Tibial nerve (tissue), 4 donors: ENCODE measurements around the gene MRPL52. TPM values are rescaled to one million over a fixed set of nuclear protein-coding genes. Genes with fewer than 3 reads are reported as not detected.

Experiments
- DNase-seq, 2 donors: peaks; one replicate each; pipeline ENCODE4 v3.0.0-alpha.2; 2019; ENCODE audit warnings: low spot score in 2 of 2
- H3K27ac ChIP-seq, 4 donors: fragments of 200-600 bp; sonication (generic) in 3 of 4; one replicate each; pipeline ENCODE4 v1.5.1; 2017 to 2019; ENCODE audit warnings: mild to moderate bottlenecking in 1 of 4
- H3K27me3 ChIP-seq, 2 donors: fragments of 200-600 bp; sonication (generic) in 1 of 2; one replicate each; pipeline versions ENCODE4 v1.5.1 to v1.6.0; 2017 to 2019
- H3K36me3 ChIP-seq, 3 donors: fragments of 200-600 bp; sonication (generic); one replicate each; pipeline ENCODE4 v1.5.1; 2018 to 2019
- H3K4me1 ChIP-seq, 4 donors: fragments of 200-600 bp; sonication (generic) in 3 of 4; one replicate each; pipeline ENCODE4 v1.5.1; 2017 to 2019
- H3K4me3 ChIP-seq, 4 donors: fragments of 200-600 bp; sonication (generic) in 3 of 4; one replicate each; pipeline ENCODE4 v1.5.1; 2017 to 2019; ENCODE audit warnings: mild to moderate bottlenecking in 1 of 4, moderate library complexity in 1 of 4
- H3K9me3 ChIP-seq, 4 donors: fragments of 200-600 bp; sonication (generic) in 3 of 4; one replicate each; pipeline ENCODE4 v1.5.1; 2017 to 2019
- EP300 ChIP-seq, 2 donors: sonication (generic); formaldehyde crosslinking; IDR thresholded peaks; one replicate each; pipeline ENCODE4 v1.6.1; 2017; ENCODE audit warnings: antibody characterized with exemption in 2 of 2, mild to moderate bottlenecking in 1 of 2
- POLR2A ChIP-seq, 2 donors: fragments of 450-650 bp; IDR thresholded peaks; one replicate each; pipeline ENCODE4 v1.6.1; 2017; ENCODE audit warnings: antibody characterized with exemption in 2 of 2, mild to moderate bottlenecking in 2 of 2, moderate library complexity in 2 of 2
- WGBS, 2 donors: methylation state at CpG; one replicate each; pipeline ENCODE4 v1.1.5; 2018; 5-methylcytosine and 5-hydroxymethylcytosine counted together
- total RNA-seq, 4 donors: library from RNA; depleted of rRNA; stranded (reverse); fragments of >200 nt; gene quantifications; one replicate each; pipeline ENCODE4 v1.1.0, GENCODE V29; 2016
- TF ChIP-seq, protein P1 (sequence below), 5 experiments: fragments of 200-600 bp in 3 of 5; fragments of 450-650 bp in 2 of 5; sonication (generic) in 3 of 5; IDR thresholded peaks; one replicate each; pipeline ENCODE4 v1.5.1; 2016 to 2019; ENCODE audit warnings: antibody characterized with exemption in 5 of 5, mild to moderate bottlenecking in 3 of 5, moderate library complexity in 2 of 5

The MRPL52 gene
- total RNA-seq, 4 donors from 2014 or later, result 26.7 to 44.0 (median 30.2) TPM

DNA sequence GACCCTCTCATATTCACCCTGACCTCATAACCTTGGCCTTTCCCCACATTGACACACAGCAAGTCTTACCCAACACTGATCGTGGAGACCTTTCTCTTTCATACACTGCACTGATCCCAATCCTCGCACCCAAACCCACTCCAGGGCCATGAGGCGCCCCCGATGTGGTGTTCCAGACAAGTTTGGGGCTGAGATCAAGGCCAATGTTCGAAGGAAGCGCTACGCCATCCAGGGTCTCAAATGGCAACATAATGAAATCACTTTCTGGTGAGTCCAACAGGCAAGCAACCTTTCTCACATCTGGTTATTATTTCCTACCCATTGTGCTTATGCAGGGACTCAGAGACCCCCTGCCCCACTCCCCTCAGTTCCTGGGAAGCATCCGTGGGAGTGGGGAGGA lies 12.1 kb downstream of the MRPL52 start:
- 87 to 90% methylated on average over 8 of the region's 8 CpGs for WGBS, 2 donors
- Histone ChIP-seq H3K9me3 (no peaks in the 10 kb centered on the region), H3K4me3 (no peak overlapping the region), H3K36me3 (peaks cover 4 to 58% (median 18%) of the 10 kb centered on the region in 3 donors), H3K27ac (peak overlapping the region in 2 of 4 donors; percentile 26 to 57), H3K4me1 (peaks cover under 1 to 77% (median 25%) of the 10 kb centered on the region in 4 donors), H3K27me3 (no peaks in the 10 kb centered on the region)
- no peak for TF ChIP-seq EP300 (IDR thresholded peaks at IDR 0.05)
- TF ChIP-seq, protein P1, sequence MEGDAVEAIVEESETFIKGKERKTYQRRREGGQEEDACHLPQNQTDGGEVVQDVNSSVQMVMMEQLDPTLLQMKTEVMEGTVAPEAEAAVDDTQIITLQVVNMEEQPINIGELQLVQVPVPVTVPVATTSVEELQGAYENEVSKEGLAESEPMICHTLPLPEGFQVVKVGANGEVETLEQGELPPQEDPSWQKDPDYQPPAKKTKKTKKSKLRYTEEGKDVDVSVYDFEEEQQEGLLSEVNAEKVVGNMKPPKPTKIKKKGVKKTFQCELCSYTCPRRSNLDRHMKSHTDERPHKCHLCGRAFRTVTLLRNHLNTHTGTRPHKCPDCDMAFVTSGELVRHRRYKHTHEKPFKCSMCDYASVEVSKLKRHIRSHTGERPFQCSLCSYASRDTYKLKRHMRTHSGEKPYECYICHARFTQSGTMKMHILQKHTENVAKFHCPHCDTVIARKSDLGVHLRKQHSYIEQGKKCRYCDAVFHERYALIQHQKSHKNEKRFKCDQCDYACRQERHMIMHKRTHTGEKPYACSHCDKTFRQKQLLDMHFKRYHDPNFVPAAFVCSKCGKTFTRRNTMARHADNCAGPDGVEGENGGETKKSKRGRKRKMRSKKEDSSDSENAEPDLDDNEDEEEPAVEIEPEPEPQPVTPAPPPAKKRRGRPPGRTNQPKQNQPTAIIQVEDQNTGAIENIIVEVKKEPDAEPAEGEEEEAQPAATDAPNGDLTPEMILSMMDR (IDR thresholded peaks at IDR 0.05), result no peak
- TF ChIP-seq POLR2A (IDR thresholded peaks at IDR 0.05), result no peak
- no peak for DNase-seq

DNA sequence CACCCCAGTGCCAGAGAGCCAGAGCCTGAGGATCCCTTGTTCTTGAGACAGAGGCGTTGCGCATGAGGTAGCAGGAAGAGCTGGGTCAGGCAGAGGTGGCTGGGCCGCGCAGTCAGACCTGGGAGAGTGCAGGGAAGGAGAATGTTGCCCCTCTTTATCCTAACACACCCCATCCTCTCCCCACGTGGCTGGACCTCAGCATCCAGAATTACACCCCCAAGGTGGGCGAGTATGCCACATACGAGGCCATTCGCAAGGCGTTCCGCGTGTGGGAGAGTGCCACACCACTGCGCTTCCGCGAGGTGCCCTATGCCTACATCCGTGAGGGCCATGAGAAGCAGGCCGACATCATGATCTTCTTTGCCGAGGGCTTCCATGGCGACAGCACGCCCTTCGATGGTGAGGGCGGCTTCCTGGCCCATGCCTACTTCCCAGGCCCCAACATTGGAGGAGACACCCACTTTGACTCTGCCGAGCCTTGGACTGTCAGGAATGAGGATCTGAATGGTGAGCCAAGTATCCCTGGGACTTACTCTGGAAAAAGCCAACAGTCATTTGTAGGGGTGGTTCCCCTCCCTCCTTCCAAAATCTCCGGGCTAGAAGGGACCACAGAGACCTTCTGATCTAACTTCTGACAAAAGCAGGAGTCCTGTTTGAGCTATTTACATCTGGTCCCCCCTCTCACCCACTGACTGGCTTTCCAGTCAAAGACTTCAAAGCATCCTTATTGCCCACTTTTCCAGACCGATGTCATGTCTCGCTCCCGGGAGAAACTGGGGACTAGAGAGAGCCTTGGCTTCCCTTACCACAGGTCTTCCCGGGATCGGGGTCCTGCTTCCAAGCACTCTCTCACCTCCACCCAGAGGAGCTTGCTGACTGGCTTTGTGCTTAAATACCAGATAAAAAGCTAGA lies 12.8 kb downstream of the MRPL52 start:
- H3K36me3 ChIP-seq, result peaks cover 4 to 60% (median 18%) of the 10 kb centered on the region in 3 donors
- TF ChIP-seq, protein P1 (IDR thresholded peaks at IDR 0.05), result no peak
- no peak for TF ChIP-seq POLR2A (IDR thresholded peaks at IDR 0.05)
- TF ChIP-seq EP300 (IDR thresholded peaks at IDR 0.05), result no peak
- no peaks in the 10 kb centered on the region for H3K27me3 ChIP-seq
- H3K9me3 ChIP-seq, result no peaks in the 10 kb centered on the region
- WGBS, 2 donors, result 84 to 87% methylated on average over 24 to 26 of the region's 28 CpGs
- H3K4me3 ChIP-seq, result no peak overlapping the region
- peaks cover 3 to 84% (median 31%) of the 10 kb centered on the region in 4 donors for H3K4me1 ChIP-seq
- H3K27ac ChIP-seq, result peak overlapping the region in 2 of 4 donors; percentile 26 to 57
- no peak for DNase-seq

DNA sequence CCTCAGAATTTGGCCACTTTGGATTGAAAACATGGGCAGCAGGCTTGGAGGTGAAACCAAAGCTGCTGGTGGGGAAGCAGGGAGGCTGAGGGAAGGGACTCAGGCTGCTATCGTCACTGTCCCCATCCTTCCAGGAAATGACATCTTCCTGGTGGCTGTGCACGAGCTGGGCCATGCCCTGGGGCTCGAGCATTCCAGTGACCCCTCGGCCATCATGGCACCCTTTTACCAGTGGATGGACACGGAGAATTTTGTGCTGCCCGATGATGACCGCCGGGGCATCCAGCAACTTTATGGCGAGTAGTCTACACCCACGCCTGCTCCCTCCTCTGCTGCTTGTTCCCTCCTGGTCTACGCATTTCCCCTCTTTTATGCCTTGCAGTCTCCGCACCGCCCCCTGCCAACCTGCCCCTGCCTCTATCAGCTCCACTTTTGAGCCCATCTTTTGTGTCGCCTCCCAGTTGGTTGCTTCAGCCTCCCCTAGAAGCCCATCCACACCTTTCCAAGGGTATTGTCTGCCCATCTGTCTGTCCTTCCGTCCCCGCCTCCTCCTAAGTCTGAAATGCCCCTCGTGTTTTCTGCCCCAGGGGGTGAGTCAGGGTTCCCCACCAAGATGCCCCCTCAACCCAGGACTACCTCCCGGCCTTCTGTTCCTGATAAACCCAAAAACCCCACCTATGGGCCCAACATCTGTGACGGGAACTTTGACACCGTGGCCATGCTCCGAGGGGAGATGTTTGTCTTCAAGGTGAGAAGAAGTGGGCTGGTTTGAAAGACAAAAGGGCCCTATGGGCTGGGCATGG lies 13.6 kb downstream of the MRPL52 start:
- no peaks in the 10 kb centered on the region for H3K9me3 ChIP-seq
- TF ChIP-seq POLR2A (IDR thresholded peaks at IDR 0.05) (no peak), EP300 (IDR thresholded peaks at IDR 0.05) (no peak)
- TF ChIP-seq, protein P1 (IDR thresholded peaks at IDR 0.05), result no peak
- 80 to 85% methylated on average over 21 of the region's 21 CpGs for WGBS, 2 donors
- no peak for DNase-seq
- peaks cover 4 to 60% (median 18%) of the 10 kb centered on the region in 3 donors for H3K36me3 ChIP-seq
- H3K4me3 ChIP-seq, result no peak overlapping the region
- H3K27me3 ChIP-seq, result no peaks in the 10 kb centered on the region
- peak overlapping the region in 2 of 4 donors; percentile 26 to 57 for H3K27ac ChIP-seq
- H3K4me1 ChIP-seq, result peaks cover 6 to 88% (median 38%) of the 10 kb centered on the region in 4 donors

GRCh38 chr14:22844221-22845102 lies 14.8 kb downstream of the MRPL52 start:
- no peaks in the 10 kb centered on the region for H3K27me3 ChIP-seq
- peak overlapping the region in 3 of 4 donors; percentile 39 to 98 (median 94) for H3K27ac ChIP-seq
- no peak overlapping the region for H3K4me3 ChIP-seq
- DNase-seq, result no peak
- H3K36me3 ChIP-seq, result peaks cover 4 to 60% (median 18%) of the 10 kb centered on the region in 3 donors
- WGBS, 2 donors, result 84 to 85% methylated on average over 22 of the region's 22 CpGs
- TF ChIP-seq, protein P1 (IDR thresholded peaks at IDR 0.05), result no peak
- TF ChIP-seq POLR2A (IDR thresholded peaks at IDR 0.05) (no peak), EP300 (IDR thresholded peaks at IDR 0.05) (no peak)
- no peaks in the 10 kb centered on the region for H3K9me3 ChIP-seq
- peaks cover 6 to 88% (median 38%) of the 10 kb centered on the region in 4 donors for H3K4me1 ChIP-seq
